ENCODE results near the gene GPLD1.

The GPLD1 gene

GRCh38 chr6:24455061-24455460, 34.3 kb downstream of the GPLD1 start:
- DNase-seq (ENCODE audit: low spot score) = no peak

GRCh38 chr6:24454452-24454851, 34.9 kb downstream of the GPLD1 start:
- DNase-seq (ENCODE audit: low spot score) = no peak

GRCh38 chr6:24453921-24454320, 35.5 kb downstream of the GPLD1 start:
- DNase-seq (ENCODE audit: low spot score) = no peak

- no peak for DNase-seq (ENCODE audit: low spot score)
Observed at GRCh38 chr6:24451581-24452388, 37.6 kb downstream of the GPLD1 start.

- no peak for DNase-seq (ENCODE audit: low spot score)
Observed at GRCh38 chr6:24448828-24449525, 40.4 kb downstream of the GPLD1 start.

- DNase-seq (ENCODE audit: low spot score) = no peak
Observed at GRCh38 chr6:24448396-24448795, 41.0 kb downstream of the GPLD1 start.

GRCh38 chr6:24446670-24447069, 42.7 kb downstream of the GPLD1 start:
- DNase-seq (ENCODE audit: low spot score) = no peak

GRCh38 chr6:24445704-24446103, 43.7 kb downstream of the GPLD1 start:
- no peak for DNase-seq (ENCODE audit: low spot score)

GRCh38 chr6:24444588-24444987, 44.8 kb downstream of the GPLD1 start:
- no peak for DNase-seq (ENCODE audit: low spot score)

- no peak for DNase-seq (ENCODE audit: low spot score)
Observed at GRCh38 chr6:24441599-24441904, 47.8 kb downstream of the GPLD1 start.

- no peak for DNase-seq (ENCODE audit: low spot score)
Observed at GRCh38 chr6:24440897-24441598, 48.3 kb downstream of the GPLD1 start.

GRCh38 chr6:24439858-24440539, 49.4 kb downstream of the GPLD1 start:
- DNase-seq (ENCODE audit: low spot score) = no peak

- no peak for DNase-seq (ENCODE audit: low spot score)
Observed at GRCh38 chr6:24436979-24437378, 52.4 kb downstream of the GPLD1 start.

GRCh38 chr6:24432611-24433010, 56.8 kb downstream of the GPLD1 start:
- DNase-seq (ENCODE audit: low spot score) = no peak

- no peak for DNase-seq (ENCODE audit: low spot score)
Observed at GRCh38 chr6:24431045-24431451, 58.3 kb downstream of the GPLD1 start.

GRCh38 chr6:24430086-24430485, 59.3 kb downstream of the GPLD1 start:
- DNase-seq (ENCODE audit: low spot score) = no peak

- no peak for DNase-seq (ENCODE audit: low spot score)
Observed at GRCh38 chr6:24429146-24429545, 60.2 kb downstream of the GPLD1 start.

GRCh38 chr6:24428615-24429014, 60.8 kb downstream of the GPLD1 start:
- no peak for DNase-seq (ENCODE audit: low spot score)

- no peak for DNase-seq (ENCODE audit: low spot score)
Observed at GRCh38 chr6:24426729-24427446, 62.5 kb downstream of the GPLD1 start.

GRCh38 chr6:24425091-24425490, 64.3 kb downstream of the GPLD1 start:
- no peak for DNase-seq (ENCODE audit: low spot score)

- DNase-seq (ENCODE audit: low spot score) = no peak
Observed at GRCh38 chr6:24419526-24419925, 69.9 kb downstream of the GPLD1 start.

GRCh38 chr6:24415753-24416152, 73.6 kb downstream of the GPLD1 start:
- no peak for DNase-seq (ENCODE audit: low spot score)
